ENCODE measurements around the gene RNF130. TPM values are rescaled to one million over a fixed set of nuclear protein-coding genes. Genes with fewer than 3 reads are reported as not detected.

The RNF130 gene
- polyA plus RNA-seq, 1 donor from 2014 or later = 48.7 TPM

DNA sequence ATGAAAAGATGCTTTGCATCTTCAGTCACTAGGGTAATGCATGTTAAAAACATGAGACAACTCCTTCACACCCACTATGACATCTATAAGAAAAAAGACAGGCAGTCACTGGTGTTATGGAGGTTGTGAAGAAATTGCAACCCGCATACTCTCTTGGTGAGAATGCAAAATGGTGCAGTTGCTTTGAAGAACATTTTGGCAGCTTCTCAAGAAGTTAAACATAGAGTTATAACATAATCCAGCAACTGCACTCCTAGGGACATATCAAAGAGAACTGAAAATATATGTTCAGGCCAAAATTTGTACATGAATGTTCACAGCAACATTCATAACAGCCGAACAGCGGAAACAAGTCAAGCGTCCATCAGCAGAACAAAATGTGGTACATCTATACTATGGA, 117.6 kb downstream of the RNF130 start:
- no peak overlapping the region for H3K4me3 ChIP-seq (ENCODE audit: low read length)
- no peaks in the 10 kb centered on the region for H3K9me2 ChIP-seq (ENCODE audit: insufficient read depth, low read length)
- no peaks in the 10 kb centered on the region for H3K79me2 ChIP-seq (replicated peaks; ENCODE audit: insufficient read depth, low read length)
- no peak overlapping the region for H2AFZ ChIP-seq (ENCODE audit: low read depth, low read length)
- no peak overlapping the region for H3K9ac ChIP-seq (ENCODE audit: low read length)
- no peak overlapping the region for H3K27ac ChIP-seq (ENCODE audit: low read length)
- no peaks in the 10 kb centered on the region for H4K20me1 ChIP-seq (ENCODE audit: insufficient read depth)
- no peaks in the 10 kb centered on the region for H3K9me3 ChIP-seq (ENCODE audit: low read length)
- TF ChIP-seq EZH2 (IDR thresholded peaks at IDR 0.05; ENCODE audit: borderline replicate concordance, insufficient read depth, low read length, poor library complexity, severe bottlenecking) (no peak), RAD21 (conservative IDR thresholded peaks at IDR 0.05) (no peak), MXI1 (conservative IDR thresholded peaks at IDR 0.05; ENCODE audit: poor library complexity, severe bottlenecking) (no peak), POLR2AphosphoS5 (IDR thresholded peaks at IDR 0.05) (no peak), TAF1 (IDR thresholded peaks at IDR 0.05; ENCODE audit: low read depth) (no peak)
- TF ChIP-seq, protein P1, sequence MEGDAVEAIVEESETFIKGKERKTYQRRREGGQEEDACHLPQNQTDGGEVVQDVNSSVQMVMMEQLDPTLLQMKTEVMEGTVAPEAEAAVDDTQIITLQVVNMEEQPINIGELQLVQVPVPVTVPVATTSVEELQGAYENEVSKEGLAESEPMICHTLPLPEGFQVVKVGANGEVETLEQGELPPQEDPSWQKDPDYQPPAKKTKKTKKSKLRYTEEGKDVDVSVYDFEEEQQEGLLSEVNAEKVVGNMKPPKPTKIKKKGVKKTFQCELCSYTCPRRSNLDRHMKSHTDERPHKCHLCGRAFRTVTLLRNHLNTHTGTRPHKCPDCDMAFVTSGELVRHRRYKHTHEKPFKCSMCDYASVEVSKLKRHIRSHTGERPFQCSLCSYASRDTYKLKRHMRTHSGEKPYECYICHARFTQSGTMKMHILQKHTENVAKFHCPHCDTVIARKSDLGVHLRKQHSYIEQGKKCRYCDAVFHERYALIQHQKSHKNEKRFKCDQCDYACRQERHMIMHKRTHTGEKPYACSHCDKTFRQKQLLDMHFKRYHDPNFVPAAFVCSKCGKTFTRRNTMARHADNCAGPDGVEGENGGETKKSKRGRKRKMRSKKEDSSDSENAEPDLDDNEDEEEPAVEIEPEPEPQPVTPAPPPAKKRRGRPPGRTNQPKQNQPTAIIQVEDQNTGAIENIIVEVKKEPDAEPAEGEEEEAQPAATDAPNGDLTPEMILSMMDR (IDR thresholded peaks at IDR 0.05; ENCODE audit: poor library complexity, severe bottlenecking) = no peak
- TF ChIP-seq, protein P2, sequence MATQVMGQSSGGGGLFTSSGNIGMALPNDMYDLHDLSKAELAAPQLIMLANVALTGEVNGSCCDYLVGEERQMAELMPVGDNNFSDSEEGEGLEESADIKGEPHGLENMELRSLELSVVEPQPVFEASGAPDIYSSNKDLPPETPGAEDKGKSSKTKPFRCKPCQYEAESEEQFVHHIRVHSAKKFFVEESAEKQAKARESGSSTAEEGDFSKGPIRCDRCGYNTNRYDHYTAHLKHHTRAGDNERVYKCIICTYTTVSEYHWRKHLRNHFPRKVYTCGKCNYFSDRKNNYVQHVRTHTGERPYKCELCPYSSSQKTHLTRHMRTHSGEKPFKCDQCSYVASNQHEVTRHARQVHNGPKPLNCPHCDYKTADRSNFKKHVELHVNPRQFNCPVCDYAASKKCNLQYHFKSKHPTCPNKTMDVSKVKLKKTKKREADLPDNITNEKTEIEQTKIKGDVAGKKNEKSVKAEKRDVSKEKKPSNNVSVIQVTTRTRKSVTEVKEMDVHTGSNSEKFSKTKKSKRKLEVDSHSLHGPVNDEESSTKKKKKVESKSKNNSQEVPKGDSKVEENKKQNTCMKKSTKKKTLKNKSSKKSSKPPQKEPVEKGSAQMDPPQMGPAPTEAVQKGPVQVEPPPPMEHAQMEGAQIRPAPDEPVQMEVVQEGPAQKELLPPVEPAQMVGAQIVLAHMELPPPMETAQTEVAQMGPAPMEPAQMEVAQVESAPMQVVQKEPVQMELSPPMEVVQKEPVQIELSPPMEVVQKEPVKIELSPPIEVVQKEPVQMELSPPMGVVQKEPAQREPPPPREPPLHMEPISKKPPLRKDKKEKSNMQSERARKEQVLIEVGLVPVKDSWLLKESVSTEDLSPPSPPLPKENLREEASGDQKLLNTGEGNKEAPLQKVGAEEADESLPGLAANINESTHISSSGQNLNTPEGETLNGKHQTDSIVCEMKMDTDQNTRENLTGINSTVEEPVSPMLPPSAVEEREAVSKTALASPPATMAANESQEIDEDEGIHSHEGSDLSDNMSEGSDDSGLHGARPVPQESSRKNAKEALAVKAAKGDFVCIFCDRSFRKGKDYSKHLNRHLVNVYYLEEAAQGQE (IDR thresholded peaks at IDR 0.05; ENCODE audit: borderline replicate concordance) = no peak
- H3F3A ChIP-seq (ENCODE audit: insufficient read depth, low read length, poor library complexity, severe bottlenecking) = no peaks in the 10 kb centered on the region
- H3K36me3 ChIP-seq (ENCODE audit: insufficient read depth, low read length) = peaks cover 18% of the 10 kb centered on the region
- no peak overlapping the region for H3K4me2 ChIP-seq (ENCODE audit: low read length)
- H3K27me3 ChIP-seq (ENCODE audit: insufficient read depth, low read depth, low read length) = no peaks in the 10 kb centered on the region

DNA sequence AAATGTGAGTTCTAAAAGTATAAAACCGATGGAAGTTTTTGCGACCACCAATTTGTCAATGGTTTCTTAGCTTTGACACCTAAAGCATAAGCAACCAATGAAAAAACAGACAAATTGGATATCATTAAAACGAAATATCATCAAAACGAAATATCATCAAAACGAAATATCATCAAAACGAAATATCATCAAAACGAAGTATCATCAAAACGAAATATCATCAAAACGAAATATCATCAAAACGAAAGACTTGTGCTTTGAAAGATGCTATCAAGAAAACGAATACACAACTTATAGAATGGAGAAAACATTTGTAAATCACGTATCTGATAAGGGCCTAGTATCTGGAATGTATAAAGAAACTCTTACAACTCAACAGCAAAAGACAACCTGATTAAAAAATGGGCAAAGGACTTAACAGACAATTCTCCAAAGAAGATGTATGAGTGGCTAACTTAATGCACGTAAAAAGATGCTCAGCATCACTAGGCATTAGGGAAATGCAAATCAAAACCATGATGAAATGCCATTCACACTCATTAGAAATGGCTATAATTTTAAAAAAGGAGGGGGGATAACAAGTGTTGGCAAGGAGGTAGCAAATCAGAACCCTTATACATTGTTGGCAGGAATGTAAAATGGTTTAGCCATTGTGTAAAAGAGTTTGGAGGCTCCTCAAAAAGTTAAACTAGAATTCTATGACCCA, 134.4 kb downstream of the RNF130 start:
- Histone ChIP-seq H3K4me3 (ENCODE audit: low read length) (no peak overlapping the region), H3K9me2 (ENCODE audit: insufficient read depth, low read length) (no peaks in the 10 kb centered on the region), H3K27ac (ENCODE audit: low read length) (no peak overlapping the region), H4K20me1 (ENCODE audit: insufficient read depth) (no peaks in the 10 kb centered on the region), H3K9ac (ENCODE audit: low read length) (no peak overlapping the region), H2AFZ (ENCODE audit: low read depth, low read length) (no peak overlapping the region), H3K36me3 (ENCODE audit: insufficient read depth, low read length) (peaks cover 3% of the 10 kb centered on the region), H3F3A (ENCODE audit: insufficient read depth, low read length, poor library complexity, severe bottlenecking) (no peaks in the 10 kb centered on the region), H3K4me2 (ENCODE audit: low read length) (no peak overlapping the region), H3K27me3 (ENCODE audit: insufficient read depth, low read depth, low read length) (no peaks in the 10 kb centered on the region), H3K9me3 (ENCODE audit: low read length) (no peaks in the 10 kb centered on the region), H3K79me2 (replicated peaks; ENCODE audit: insufficient read depth, low read length) (no peaks in the 10 kb centered on the region)
- TF ChIP-seq, protein P1 (IDR thresholded peaks at IDR 0.05; ENCODE audit: poor library complexity, severe bottlenecking) = no peak
- no peak for TF ChIP-seq TAF1 (IDR thresholded peaks at IDR 0.05; ENCODE audit: low read depth)
- TF ChIP-seq SMC3 (conservative IDR thresholded peaks at IDR 0.05; ENCODE audit: poor library complexity) = no peak
- TF ChIP-seq, protein P2 (IDR thresholded peaks at IDR 0.05; ENCODE audit: borderline replicate concordance) = no peak
- TF ChIP-seq MXI1 (conservative IDR thresholded peaks at IDR 0.05; ENCODE audit: poor library complexity, severe bottlenecking) = no peak
- TF ChIP-seq EP300 (conservative IDR thresholded peaks at IDR 0.05; ENCODE audit: poor library complexity, severe bottlenecking) = no peak
- TF ChIP-seq RAD21 (conservative IDR thresholded peaks at IDR 0.05) = no peak
- no peak for TF ChIP-seq POLR2AphosphoS5 (IDR thresholded peaks at IDR 0.05)
- no peak for TF ChIP-seq EZH2 (IDR thresholded peaks at IDR 0.05; ENCODE audit: borderline replicate concordance, insufficient read depth, low read length, poor library complexity, severe bottlenecking)

Measured in neural cell (in vitro differentiated cells).